ENCODE results near the gene TAS1R1.
"Not testable (repeated sequence)": the region's sequence is repeated elsewhere in the genome, so short reads cannot be mapped to it uniquely, and the experiment has no call there.

The TAS1R1 gene

DNA sequence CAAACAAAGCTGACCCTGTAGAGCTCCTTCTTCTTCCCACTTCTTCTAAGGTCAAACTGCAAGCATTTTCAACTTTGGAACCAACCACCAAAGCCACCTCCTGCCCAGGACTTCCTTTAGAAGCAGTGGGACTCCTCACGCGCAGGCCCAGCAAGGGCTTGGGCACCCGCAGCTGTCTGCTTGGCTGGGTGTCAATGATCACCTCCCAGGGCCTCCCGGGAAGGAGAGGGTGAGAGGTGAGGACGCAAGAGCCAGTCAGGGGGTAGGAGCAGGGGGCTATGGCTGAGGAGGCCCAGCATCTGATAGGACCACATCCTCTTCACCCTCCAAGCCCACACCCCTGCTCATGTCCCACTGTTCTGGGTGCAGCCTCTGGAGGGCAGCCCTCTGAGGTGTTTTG is 37.3 kb downstream of the TAS1R1 start:
- no peak for DNase-seq

DNA sequence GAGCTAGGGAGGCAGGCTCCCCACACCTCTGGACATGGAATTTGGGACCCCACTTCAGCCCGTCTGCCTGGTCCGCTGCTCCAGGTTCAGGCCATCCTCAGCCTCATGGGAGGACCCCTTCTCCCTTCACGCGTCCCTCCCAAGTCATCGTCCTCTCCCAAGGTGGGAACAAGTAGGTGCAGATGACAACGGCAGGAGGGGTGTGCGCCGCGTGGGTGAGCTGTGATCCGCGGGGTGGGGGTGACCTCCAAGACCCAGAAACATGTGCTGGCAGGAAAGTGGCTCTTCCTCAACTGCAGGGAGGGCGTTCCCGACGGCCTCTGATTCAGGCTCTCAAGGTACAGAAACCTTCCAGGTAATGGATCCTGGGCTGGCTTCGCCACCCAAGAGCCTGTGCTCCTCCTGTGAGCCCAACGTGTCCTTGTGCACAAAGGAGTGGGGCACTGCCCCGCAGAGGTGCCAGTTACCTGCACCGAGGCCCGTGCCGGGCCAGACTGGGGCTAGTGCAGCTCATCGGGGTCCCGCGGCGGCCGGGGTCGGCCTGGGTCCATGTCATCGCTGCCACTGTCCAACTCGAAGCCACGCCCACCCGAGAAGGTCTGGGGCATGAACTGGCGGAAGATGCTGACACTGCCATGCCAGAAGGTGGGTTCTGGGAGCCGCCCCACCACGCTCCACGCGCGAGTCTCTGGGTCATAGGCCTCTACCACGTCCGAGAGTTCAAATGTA is 37.9 kb downstream of the TAS1R1 start:
- DNase-seq, result no peak

DNA sequence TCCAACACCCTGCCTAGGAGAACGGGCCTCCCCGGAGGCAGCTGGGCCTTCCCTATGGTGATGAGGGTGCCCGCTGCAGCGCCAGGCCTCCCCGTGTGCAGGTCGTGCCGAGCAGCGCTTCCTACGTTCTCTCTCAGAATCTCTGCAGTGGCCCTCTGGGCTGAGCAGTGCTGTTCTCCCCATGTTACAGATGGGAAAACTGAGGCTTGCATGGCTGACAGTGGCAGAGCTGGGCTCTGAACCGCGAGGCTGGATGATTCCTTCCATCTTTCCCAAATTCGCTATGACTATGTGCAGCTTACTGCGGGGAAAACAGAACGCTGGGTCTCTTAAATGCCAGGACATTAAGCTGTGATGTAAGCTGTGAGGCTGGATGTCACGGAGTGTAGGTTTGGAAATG is 38.7 kb downstream of the TAS1R1 start:
- no peak for DNase-seq

DNA sequence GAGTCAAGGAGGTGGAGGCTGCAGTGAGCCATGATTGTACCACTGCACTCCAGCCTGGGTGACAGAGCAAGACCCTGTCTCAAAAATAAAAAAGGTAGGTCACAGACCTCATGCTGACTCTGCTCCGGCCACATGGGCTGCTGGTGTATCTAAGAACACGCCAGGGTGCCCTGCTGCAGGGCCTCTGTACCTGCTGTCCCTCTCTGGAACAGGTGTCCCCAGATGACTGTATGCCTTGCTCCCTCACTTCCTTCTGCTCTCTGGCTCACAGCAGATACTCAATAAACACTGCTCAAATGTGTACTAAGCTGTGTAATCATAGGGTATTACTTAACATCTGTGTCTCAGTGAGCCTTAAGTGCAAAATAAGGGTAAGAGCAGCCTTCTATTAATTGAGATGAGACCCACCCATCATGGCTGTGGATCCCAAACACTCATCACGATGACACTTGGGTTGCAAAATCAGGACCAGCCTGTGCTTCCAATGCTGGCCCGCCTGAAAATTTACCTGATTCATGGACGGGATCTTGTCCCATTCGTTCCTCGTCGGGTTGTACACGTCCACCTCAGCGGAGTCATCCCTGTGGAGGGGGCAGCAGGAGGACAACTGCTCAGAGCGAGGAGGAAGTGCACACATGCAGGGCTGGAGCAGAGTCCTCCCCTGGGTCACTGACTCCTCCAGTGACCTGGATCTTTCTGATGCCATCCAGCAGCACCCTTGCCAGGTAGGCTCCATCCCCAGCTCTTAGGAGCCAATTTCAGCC is 40.1 kb downstream of the TAS1R1 start:
- DNase-seq, result no peak

DNA sequence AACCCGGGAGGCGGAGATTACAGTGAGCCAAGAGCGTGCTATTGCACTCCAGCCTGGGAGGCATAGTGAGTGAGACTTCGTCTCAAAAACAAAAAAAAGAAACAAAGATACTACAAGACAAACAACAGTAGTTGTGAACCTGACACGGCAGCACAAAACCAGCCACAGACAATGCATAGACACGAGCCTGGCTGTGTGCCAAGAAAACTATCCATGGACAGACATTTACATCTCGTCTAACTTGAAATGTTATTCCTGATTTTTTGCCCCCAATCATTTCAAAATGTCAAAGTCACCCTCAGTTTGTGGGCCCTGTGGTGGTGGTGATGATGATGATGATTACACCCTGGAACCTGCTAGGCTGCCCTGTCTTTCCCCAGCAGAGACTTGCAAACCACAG is 41.2 kb downstream of the TAS1R1 start:
- DNase-seq, result no peak

DNA sequence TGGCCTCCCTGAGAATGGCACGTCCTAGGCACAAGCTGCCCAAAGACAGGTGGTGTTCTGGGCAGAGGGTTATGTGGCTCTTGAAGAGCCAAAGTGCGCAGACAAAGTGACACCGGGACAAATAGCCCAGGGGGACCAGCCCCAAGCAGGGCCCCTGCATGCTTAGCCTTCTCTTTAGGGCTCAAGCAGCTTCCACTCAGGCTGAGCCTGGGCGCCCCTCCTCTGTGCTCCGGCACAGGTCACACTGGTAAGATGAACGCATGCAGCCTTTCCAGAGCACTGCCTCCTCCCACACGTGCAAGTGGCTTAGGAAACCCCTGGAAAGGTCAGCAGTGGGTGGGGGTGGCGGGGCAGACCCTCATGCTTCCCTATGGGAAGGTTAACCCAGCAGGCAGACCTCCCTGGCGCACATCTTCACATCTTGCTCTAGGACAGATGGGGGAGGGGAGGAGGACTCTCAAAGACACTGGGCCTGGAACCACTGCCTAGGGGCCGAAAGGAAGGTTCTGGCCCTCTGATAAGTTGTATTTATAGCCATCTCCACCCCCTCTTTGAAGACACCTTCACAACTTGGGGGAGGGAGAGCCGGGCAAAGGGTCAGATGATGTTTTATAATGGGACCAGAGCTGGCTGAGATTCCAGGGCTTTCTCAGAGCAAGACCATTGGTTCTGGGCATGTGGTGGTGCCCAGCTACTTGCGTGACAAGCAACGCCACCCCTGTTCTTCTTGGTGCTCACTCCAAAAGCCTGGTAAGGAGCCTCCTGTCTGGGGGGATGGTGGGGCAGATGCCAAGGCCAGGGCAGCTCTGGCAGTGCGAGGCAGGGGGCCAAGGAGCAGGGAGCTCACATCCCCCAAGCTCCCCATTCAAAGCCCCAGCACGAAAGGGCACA is 42.0 kb downstream of the TAS1R1 start:
- no peak for DNase-seq

DNA sequence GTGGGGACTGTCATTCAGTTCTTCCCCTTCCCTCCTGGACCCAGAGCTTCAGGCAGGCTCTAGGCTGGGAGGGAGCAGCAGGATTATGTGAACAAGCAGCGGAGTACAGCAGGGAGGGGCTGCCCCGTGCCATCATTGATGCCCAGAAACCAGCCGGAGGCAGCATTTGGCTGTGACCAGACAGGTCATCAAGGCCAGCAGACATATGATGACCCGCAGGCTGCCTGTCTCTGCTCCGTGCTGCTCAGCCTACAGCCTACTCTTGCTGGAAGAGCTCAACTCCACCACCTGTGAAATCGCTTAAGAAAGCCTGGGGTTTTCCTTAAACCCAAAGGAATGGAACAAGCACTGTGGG is 42.6 kb downstream of the TAS1R1 start:
- DNase-seq, result no peak

DNA sequence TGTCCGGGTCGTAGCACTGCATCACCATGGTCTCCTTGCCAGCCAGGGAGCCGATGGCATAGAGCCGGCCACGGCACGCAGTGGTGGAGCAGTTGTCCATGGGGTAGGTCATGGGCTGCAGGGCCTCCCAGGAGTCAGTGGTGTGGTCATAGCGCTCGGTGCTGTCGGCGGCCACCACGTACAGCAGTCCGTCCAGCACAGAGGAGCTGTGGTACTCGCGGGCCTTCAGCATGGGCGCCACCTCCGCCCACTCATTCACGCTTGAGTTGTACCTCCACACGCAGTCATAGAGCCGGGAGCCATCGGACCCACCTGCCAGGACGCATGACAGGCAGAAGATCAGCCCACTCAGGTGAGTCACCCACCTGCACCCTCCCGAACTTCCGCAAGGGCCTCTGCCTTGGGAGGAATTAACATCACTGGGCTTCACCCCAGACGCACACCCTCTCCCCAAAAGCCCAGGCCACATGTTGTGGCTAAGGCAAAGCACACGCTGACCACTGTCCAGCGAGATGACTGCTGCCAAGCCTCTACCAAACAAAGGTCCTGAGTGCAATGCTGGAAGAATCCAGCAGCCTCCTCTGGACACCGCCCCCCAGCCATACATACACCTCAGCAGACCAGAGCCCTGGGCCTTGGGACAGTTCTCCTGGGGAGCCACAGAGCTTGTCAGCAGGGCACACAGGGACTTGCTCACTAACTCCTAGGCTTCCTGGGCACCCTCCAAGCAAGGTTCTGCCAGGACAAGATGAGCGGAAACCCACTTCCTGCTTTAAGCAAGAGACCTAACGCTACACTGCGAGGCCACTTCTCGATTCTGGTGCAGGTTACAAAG is 44.3 kb downstream of the TAS1R1 start:
- DNase-seq, result peak; percentile 65 to 73

DNA sequence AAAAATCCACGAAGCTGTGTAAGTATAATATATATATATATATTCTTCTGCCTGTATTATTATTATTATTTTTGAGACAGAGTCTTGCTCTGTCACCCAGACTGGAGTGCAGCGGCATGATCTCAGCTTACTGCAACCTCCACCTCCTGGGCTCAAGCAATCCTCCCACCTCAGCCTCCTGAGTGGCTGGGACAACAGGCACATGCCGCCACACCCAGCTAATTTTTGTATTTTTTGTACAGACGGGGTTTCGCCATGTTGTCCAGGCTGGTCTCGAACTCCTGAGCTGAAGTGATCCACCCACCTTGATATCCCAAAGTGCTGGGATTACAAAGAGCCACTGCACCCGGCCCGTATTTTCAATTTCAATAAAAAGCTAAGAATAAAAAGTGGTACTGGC is 44.9 kb downstream of the TAS1R1 start:
- DNase-seq, result not testable (repeated sequence)

DNA sequence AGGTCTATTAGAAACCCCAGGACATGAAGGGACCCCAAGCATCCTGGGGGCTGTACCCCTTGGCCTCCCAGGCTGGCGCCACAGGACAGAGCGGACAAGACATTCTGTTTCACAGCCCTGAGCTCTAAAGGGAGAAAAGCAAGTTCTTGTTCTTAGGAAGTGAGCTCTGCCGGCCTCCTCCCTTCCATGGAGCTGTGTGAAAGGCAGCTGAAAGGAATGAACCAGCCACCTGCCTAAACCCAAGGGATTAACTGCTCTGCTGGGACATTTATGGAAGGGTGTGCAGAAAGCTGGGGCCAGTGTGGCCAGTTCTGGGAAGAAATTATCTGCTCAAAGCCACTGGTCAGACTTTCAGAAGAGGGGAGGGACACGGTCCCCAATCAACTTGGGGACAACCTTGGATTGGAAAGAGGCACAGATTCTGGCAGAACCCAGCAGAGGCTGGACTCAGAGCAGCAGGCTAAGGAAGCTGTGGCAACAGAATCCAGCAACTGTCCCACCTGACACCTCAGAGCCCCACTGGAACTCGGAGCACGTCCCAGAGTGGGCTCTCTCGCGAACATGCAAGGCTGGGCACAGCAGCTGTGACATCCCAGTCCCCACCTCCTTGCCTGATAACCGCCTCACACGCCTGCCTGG is 45.4 kb downstream of the TAS1R1 start:
- DNase-seq, result no peak

DNA sequence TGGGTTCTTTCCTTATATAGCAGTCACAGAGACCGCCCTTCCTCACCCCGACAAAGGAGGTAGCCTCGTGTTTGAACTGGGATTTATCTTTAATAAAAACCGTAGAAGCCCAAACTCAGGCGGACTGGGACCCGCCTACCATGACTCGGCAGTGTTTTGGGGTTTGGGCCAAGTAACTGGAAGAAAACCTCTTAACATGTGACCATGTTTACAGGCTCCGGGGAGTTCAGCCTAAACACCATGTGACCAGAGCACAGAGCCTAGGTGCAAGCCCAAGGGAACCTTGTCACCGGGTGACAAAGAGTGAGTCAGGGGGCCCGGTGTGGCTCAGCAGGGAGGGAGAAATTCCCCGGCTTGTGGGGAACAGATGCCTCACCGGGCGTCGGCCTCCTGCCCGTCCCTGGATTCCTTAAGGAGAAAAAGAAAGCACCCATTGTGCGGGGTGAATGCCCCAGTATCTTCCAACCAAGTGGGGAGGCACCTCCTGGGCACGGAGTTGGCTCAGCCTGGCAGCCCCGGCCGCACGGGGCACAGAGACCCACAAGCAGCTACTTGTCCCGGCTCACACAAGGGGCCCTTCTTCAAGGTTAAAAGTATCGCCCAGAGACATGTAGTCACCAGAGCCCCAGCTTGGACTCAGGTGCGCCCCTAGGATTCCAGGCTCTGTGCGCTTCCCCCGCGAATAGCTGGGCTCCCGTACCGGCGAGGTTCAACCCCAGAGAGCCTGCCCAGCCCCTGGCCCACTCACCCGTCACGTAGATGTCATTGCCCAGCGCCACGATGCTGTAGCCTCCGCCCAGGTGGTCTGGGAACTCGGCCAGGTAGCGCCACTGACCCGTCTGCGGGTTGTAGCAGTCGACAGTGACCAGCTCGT is 46.2 kb downstream of the TAS1R1 start:
- DNase-seq, result peak; percentile 87 to 91

DNA sequence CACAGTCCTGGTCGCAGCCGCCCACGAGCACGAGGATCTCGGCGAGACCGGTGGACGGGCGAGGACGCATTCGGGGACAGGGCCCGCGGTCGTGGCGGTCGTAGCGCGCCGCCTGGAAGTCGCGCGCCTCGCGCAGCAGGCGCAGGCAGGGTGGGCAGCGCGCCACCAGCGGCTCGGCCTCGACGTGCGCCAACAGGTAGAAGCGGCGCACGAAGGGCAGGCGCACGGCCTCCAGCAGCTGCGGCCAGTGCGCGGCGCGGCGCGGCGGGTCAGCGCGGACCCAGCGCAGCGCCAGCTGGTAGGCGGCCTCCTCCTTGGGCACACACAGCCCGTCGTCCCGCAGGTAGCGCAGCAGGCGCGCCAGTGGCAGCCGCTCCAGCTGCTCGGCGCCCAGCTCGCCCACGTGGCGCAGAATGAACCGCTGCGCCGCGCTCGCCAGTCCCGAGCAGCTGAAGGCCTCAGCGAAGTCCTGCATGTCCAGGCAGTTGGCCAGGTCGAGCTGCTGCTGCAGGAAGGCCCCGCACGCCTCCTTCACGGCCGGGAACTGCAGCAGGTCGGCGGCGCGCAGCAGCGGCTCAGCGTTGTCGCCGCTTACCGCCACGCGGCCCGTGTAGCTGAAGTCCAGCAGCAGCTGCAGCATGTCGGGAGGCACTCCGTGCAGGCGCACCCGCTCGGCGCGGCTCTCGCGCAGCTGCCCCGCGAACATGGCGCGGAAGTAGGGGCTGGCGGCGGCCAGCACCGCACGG is 47.0 kb downstream of the TAS1R1 start:
- peak in 1 of 2 donors; percentile 26 for DNase-seq

DNA sequence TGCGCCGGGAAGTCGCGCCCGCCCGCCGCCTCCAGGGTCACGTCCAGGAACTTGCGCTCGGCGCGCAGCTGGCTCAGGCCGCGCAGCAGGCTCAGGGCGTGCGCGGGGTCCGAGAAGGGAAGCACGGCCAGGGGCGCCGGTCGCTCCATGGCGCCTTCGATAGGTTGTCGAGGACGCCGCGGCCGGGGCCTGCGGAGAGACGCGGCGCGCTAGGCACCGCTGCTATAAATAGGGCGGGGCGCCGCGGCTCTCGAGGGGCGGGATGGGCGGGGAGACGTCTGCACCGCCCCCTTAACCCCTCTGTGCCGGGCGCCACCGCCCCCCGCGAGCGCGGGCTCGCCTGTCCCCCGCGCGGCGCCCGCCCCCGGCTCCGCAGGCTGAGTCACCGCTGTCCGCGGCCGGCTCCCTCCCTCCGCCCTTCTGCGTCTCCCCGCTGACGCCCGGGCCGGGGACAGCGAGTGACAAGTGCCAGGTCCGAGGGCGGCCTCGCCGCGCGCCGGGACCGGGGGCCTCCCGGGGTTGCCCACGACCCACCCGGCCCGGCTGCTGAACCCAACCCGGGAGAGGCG is 47.6 kb downstream of the TAS1R1 start, which contains the start of gene KLHL21:
KLHL21 (minus strand) TSS at position 201 of the 569 bp plus-strand sequence; CDS start at position 149, 52 bp downstream.
- peak; percentile 89 to 95 for DNase-seq

DNA sequence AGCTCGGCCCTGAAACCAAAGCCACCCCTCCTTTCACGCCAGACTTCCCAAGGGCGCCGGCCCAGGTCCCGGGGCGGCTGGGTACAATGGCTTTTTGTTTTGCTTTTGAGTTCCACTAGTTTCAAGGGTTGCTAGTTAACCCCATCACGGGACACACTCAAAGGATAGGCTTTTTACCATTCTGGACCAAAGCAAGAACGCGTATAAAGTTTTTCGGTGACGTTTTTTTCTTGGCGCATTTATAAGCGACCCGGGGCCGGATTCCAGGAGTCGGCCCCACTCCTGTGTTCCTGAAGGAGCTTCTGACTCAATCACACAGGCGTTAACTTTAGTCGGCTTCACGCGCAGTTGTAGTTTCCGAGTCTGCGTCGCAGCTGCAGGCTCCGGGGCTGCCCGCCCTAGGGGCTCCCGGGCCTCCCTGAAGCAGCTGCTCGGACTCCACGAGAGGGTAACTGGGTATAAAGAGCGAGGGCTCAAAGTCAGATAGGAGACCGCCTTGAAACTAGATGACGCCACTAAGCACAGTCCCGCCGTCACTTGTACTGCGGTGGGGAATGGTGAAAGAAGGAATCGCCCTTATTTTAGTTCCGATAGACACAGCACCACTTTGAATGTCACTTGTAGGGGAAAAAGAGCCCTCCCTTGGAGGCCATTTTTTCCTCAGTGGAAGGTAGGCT is 48.3 kb downstream of the TAS1R1 start:
- peak; percentile 61 to 73 for DNase-seq

DNA sequence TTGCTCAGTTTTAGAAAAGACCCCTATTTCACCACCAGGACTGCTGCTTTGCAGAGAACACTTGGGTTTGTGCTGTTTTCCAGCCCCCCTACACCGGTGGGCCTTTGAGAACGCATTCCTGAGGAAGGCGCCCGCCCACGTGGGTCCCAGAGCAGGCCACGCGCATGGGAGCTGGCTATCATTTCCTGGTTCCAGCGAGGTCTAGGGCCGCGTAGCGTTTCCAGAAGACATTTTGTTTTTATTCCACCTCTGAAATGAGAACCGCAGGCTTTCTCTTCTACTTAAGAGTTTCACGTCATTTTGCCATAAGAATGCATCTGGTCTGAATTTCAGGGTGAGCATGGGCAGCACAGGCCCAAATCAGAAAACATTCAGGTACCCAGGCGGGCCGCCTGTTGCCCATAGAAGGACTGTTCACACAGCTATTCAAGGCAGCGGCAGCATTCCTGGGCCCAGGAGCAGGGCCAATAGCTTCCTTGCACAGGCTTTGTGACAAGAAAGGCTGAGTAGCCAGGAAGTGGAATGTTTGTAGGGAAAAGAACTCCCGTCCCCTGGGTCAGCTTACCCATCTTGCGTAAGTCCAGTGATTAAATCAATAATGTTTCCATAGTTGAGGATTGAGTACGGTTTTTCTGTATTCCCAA is 48.9 kb downstream of the TAS1R1 start:
- DNase-seq, result peak; percentile 46 to 66

DNA sequence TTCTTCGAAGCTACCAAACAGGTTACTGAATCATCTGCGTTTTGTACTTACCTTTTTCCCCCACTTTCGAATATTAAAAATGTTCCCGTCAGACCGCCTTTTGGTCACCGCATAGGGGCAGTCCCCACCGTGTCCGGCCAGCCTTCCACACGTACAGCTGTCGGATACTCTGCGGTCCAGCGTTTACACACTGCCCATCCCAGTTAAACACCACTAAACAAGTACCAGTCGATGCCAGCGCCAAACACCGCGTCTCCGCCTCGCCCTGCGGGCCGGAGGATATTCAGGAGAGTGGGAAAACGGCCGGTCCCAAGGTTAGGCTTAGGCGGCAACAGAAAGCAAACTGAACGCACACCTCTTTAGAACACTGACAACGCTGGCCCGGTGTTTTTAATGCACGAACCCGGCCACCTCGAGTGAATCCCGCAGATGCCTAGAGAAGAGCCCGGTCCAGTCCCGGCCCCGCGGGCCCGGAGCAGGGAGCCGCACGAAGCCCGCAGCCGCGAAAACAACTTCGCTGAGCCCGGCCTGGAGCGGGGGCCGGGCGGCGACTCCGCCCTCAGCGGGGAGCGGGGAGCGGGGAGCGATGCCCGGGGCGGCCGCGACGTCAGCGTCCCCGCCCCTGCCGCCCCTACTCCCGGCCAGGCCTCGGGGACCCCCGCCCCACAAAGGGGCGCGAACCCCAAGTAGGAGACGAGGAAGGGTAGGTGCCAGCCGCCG is 57.7 kb downstream of the TAS1R1 start:
- DNase-seq, result peak in 1 of 2 donors; percentile 65

DNA sequence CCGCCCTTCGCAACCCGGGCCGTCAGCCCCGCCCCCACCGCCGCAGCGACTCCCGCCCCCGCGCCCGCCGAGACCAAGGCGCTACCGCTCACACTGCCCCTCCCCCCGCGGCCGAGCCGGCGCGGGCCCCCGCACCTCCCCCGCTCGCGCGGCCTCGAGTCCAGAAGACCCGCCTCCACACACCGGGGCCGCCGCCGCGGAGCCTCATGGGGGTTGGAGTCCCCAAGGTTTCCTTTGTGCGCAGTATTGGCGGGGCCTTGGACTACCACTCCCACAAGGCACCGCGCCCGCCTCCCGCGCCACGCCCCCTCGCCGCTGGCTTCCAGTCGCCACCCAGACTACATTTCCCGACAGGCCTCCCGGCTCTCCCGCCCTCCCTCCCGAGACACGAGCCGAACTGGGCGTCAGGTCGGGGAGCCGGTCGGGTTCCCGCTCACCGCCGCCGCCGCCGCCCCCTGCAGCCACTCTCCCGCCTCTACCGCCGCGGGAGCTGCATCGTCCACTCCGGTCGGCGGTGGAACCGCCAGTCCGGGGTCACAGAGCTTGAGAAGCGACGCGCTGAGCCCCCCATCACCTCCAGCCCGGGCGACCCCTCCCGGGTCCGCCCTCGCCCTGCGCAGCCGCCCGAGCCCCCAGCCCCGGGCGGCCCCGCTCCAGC is 58.4 kb downstream of the TAS1R1 start, which contains the start of gene PHF13:
PHF13 (plus strand) TSS at position 371 of the 658 bp plus-strand sequence. CDS start 336 bp downstream, outside the sequence.
- peak; percentile 99 for DNase-seq
